GM10248 (cell line): Measurements from ENCODE around the gene KCNK15.

Source experiments
- CTCF ChIA-PET: fragments of 300-600 bp; sonication (Branson Sonifier 250); formaldehyde crosslinking; extraction: SDS; loops from one replicate; lab custom pipeline; 2021; ENCODE audit warnings: antibody characterized with exemption; lab: Yijun Ruan, JAX
- POLR2A ChIA-PET: fragments of 350-650 bp; sonication (Branson Sonifier 250); formaldehyde crosslinking; extraction: SDS; loops from one replicate; lab custom pipeline; 2020; ENCODE audit warnings: antibody characterized with exemption; lab: Yijun Ruan, JAX
- DNase-seq: peaks from one replicate; pipeline ENCODE4 v3.0.0; 2012; ENCODE audit errors: extremely low spot score
- CTCF ChIP-seq: IDR thresholded peaks from 2 replicates; pipeline ENCODE4 v1.5.1; 2012; ENCODE audit warnings: mild to moderate bottlenecking, low read depth; ENCODE audit errors: extremely low read depth, missing control alignments, control extremely low read depth

KCNK15 gene

GRCh38 chr20:44724423-44725091 lies 21.1 kb upstream of the KCNK15 start:
- CTCF ChIA-PET = interaction anchor here (1.0 to 13.0 kb wide), 3 partner anchors 9 to 41 kb away, joined by 5 to 178 read pairs (median 13); no protein-coding TSS in a partner anchor
- no peak for DNase-seq
- POLR2A ChIA-PET = no interaction called here
- TF ChIP-seq CTCF = no peak

- TF ChIP-seq CTCF = no peak
- ChIA-PET POLR2A (no interaction called here), CTCF (interaction anchor here (13.0 kb wide), 1 partner anchor 42 kb away, joined by 178 read pairs; no protein-coding TSS in a partner anchor)
- no peak for DNase-seq
Measured at GRCh38 chr20:44725837-44726236, 19.8 kb upstream of the KCNK15 start.

- DNase-seq = no peak
- ChIA-PET POLR2A (no interaction called here), CTCF (interaction anchor here (0.9 to 13.0 kb wide), 2 partner anchors 20 to 43 kb away, joined by 3 to 178 read pairs; no protein-coding TSS in a partner anchor)
- no peak for TF ChIP-seq CTCF
Measured at GRCh38 chr20:44727039-44727438, 18.6 kb upstream of the KCNK15 start.

- ChIA-PET CTCF (interaction anchor here (0.9 to 13.0 kb wide), 2 partner anchors 21 to 44 kb away, joined by 3 to 178 read pairs; no protein-coding TSS in a partner anchor), POLR2A (no interaction called here)
- no peak for TF ChIP-seq CTCF
- DNase-seq = no peak
Measured at GRCh38 chr20:44727651-44728050, 18.0 kb upstream of the KCNK15 start.

- TF ChIP-seq CTCF = no peak
- POLR2A ChIA-PET = no interaction called here
- CTCF ChIA-PET = interaction anchor here (1.9 to 13.0 kb wide), 2 partner anchors 16 to 45 kb away, joined by 5 to 178 read pairs; no protein-coding TSS in a partner anchor
- DNase-seq = no peak
Measured at GRCh38 chr20:44728801-44729443, 16.7 kb upstream of the KCNK15 start.

GRCh38 chr20:44730441-44730840 lies 15.2 kb upstream of the KCNK15 start:
- POLR2A ChIA-PET = no interaction called here
- CTCF ChIA-PET = interaction anchor here (1.4 to 13.0 kb wide), 4 partner anchors 9 to 47 kb away, joined by 4 to 178 read pairs (median 6); no protein-coding TSS in a partner anchor
- no peak for TF ChIP-seq CTCF
- no peak for DNase-seq
